Activated T-helper 1 cell treated with anti-CD3 and anti-CD28 coated beads, Interleukin-12 subunit alpha, Interleukin-12 subunit beta, Interleukin-2, Interleukin-4 antibody, amounts not matched to agents 30 ng/mL and 10 ng/mL and 1 ng/mL, durations not matched to agents 14 hours and 24 hours and 36 hours (primary cell): ENCODE results near the gene PPP1R3A. TPM values are rescaled to one million over a fixed set of nuclear protein-coding genes. Genes with fewer than 3 reads are reported as not detected.

ENCODE experiments used
- DNase-seq: peaks from one replicate; pipeline ENCODE4 v3.0.0; 2021; ENCODE audit warnings: low spot score
- H3K27ac Mint-ChIP-seq: one replicate; pipeline ENCODE4 v1.8.0; 2021; ENCODE audit warnings: mild to moderate bottlenecking, mixed read lengths
- H3K27me3 Mint-ChIP-seq: one replicate; pipeline ENCODE4 v1.8.0; 2022; ENCODE audit warnings: mild to moderate bottlenecking, moderate library complexity, mixed read lengths; ENCODE audit not compliant: insufficient read depth
- H3K36me3 Mint-ChIP-seq: one replicate; pipeline ENCODE4 v1.8.0; 2021; ENCODE audit warnings: low read depth, mixed read lengths
- H3K4me1 Mint-ChIP-seq: one replicate; pipeline ENCODE4 v1.8.0; 2021; ENCODE audit warnings: low read depth, mixed read lengths
- H3K4me3 Mint-ChIP-seq: one replicate; pipeline ENCODE4 v1.8.0; 2021; ENCODE audit warnings: mild to moderate bottlenecking, moderate library complexity, mixed read lengths
- H3K9me3 Mint-ChIP-seq: one replicate; pipeline ENCODE4 v1.8.0; 2021; ENCODE audit warnings: mixed read lengths
- intact Hi-C: fragments of 100-400 bp; cut with micrococcal nuclease; formaldehyde crosslinking; loops from one replicate; pipeline ENCODE4 v1.15.1; 2024
- total RNA-seq: library from RNA; stranded (reverse); gene quantifications from 2 replicates; pipeline ENCODE4 v1.2.3, GENCODE V29; 2022

Gene PPP1R3A
- total RNA-seq, 1 donor from 2014 or later: not detected

DNA sequence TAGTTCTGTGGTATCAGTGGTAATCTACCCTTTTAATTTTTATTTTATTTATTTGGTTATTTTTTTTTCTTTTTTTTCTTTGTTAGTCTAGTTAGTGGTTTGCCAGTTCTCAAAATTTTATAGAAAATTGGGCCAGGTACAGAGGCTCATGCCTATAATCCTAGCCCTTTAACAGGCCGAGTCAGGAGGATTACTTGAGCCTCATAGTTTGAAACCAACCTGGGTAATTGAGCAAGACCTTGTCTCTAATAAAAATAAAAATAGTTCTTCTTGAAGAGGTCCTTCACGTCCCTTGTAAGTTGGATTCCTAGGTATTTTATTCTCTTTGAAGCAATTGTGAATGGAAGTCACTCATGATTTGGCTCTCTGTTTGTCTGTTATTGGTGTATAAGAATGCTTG, 51.5 kb downstream of the PPP1R3A start:
- no peaks in the 10 kb centered on the region for H3K4me1 Mint-ChIP-seq
- no peak for DNase-seq
- no peaks in the 10 kb centered on the region for H3K36me3 Mint-ChIP-seq
- intact Hi-C loops: no loop called here
- H3K27ac Mint-ChIP-seq: no peak overlapping the region
- peaks cover 5% of the 10 kb centered on the region for H3K9me3 Mint-ChIP-seq
- H3K27me3 Mint-ChIP-seq: no peaks in the 10 kb centered on the region
- no peak overlapping the region for H3K4me3 Mint-ChIP-seq

DNA sequence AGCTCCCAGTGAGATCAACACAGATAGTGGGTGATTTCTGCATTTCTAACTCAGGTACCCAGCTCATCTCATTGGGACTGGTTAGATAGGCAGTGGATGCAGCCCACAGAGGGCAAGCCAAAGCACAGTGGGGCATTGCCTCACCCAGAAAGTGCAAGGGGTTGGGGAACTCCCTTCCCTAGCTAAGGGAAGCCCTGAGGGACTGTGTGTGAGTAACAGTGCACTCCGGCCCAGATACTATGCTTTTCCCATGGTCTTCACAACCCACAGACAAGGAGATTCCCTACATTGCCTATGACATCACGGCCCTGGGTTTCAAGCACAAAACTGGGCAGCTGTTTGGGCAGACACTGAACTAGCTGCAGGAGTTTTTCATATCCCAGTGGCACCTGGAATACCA, 62.8 kb downstream of the PPP1R3A start:
- no peak overlapping the region for H3K4me3 Mint-ChIP-seq

DNA sequence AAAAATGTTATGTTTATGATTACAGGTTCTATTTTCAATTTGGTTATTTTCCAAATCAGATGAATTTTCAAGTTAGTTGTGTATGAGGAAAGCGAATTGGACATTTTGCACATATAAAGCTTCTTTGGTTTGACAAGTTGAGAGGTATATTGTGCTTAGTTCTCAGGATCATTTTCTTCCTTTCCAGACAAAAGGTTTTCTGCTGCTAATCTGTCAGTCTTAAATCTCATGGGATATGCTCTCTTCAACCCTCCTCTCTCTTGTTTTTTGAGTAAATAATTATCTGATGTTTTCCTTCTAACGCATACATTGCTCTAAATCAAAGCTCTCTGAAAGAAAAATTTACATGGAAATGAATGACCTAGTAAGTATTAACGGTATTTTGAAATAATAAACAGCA, 77.9 kb downstream of the PPP1R3A start:
- Mint-ChIP-seq H3K9me3 (no peaks in the 10 kb centered on the region), H3K27me3 (no peaks in the 10 kb centered on the region), H3K27ac (no peak overlapping the region), H3K4me3 (no peak overlapping the region), H3K4me1 (no peaks in the 10 kb centered on the region), H3K36me3 (no peaks in the 10 kb centered on the region)
- no peak for DNase-seq
- intact Hi-C loops: no loop called here

More for the DNA sequence above, 62.8 kb downstream of the PPP1R3A start:
- H3K27me3 Mint-ChIP-seq: no peaks in the 10 kb centered on the region
- peaks cover 11% of the 10 kb centered on the region for H3K9me3 Mint-ChIP-seq
- H3K36me3 Mint-ChIP-seq: no peaks in the 10 kb centered on the region
- intact Hi-C loops: no loop called here
- no peaks in the 10 kb centered on the region for H3K4me1 Mint-ChIP-seq
- DNase-seq: no peak
- no peak overlapping the region for H3K27ac Mint-ChIP-seq

DNA sequence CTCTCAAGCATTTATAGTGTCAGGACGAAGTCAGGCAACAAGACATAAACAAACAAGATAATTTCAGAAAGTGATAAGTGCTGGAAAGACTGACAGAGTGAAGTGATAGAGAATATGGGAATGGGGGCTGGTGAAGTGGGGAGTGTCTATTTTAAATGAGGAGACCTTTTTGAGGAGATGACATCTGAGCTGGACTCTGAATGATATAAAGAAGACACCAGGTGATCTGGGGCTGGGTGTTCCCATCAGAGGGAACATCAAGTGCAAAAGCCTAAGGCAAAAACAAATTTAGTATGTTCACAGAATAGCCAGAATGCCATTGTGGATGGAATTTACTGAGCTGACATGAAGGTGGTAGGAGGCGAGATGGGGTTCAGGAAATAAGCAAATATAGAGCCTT, 83.4 kb downstream of the PPP1R3A start:
- Mint-ChIP-seq H3K4me3 (no peak overlapping the region), H3K4me1 (no peaks in the 10 kb centered on the region), H3K27me3 (no peaks in the 10 kb centered on the region), H3K9me3 (no peaks in the 10 kb centered on the region), H3K27ac (no peak overlapping the region), H3K36me3 (no peaks in the 10 kb centered on the region)
- intact Hi-C loops: no loop called here
- DNase-seq: no peak

DNA sequence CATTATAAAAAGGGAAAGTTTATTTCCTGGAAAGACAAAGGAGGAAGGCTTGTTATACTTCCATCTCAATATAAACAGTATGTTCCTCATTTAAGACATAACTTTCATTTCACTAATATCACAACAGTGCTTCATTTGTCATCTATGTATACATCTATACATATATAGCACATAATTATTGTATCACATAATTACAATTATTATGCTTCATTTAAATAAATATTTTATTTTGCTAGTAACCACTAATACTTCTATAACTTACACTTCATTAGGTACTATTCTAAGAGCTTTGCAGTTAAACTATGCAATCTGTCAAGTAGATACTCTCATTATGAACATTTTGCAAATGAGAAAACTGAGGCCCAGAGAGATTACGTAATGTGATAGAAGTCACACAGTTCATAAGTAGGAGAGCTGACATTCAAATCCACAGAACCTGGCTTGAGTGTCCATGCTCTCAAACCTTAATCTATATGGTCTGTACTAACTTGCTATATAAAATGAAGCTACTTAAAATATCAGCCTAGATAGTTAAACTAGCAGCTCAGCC, 86.5 kb downstream of the PPP1R3A start:
- no peaks in the 10 kb centered on the region for H3K27me3 Mint-ChIP-seq
- H3K36me3 Mint-ChIP-seq: no peaks in the 10 kb centered on the region
- DNase-seq: no peak
- H3K4me3 Mint-ChIP-seq: no peak overlapping the region
- H3K4me1 Mint-ChIP-seq: no peaks in the 10 kb centered on the region
- intact Hi-C loops: no loop called here
- no peaks in the 10 kb centered on the region for H3K9me3 Mint-ChIP-seq
- H3K27ac Mint-ChIP-seq: no peak overlapping the region

DNA sequence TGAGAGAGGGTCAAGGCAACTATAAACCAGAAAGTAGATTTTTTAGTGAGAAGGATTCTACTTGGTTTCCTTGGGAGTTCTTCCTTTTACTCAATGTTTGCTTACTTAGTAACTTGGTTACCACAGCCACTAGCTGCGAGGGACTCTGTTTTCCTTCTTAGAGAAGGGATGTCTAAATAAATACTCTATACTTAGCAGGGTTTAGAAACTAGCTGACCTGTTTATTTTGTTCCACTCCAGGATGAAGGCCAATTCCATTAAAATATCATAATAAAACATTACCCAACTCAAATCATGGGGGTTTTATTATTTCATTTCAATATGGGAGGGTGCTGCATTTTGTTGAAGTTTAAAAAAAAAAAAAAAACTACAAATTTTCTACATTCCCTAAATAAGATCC, 87.3 kb downstream of the PPP1R3A start:
- H3K27ac Mint-ChIP-seq: no peak overlapping the region
- H3K27me3 Mint-ChIP-seq: no peaks in the 10 kb centered on the region
- no peaks in the 10 kb centered on the region for H3K4me1 Mint-ChIP-seq
- H3K36me3 Mint-ChIP-seq: no peaks in the 10 kb centered on the region
- intact Hi-C loops: no loop called here
- DNase-seq: no peak
- H3K9me3 Mint-ChIP-seq: no peaks in the 10 kb centered on the region
- no peak overlapping the region for H3K4me3 Mint-ChIP-seq

DNA sequence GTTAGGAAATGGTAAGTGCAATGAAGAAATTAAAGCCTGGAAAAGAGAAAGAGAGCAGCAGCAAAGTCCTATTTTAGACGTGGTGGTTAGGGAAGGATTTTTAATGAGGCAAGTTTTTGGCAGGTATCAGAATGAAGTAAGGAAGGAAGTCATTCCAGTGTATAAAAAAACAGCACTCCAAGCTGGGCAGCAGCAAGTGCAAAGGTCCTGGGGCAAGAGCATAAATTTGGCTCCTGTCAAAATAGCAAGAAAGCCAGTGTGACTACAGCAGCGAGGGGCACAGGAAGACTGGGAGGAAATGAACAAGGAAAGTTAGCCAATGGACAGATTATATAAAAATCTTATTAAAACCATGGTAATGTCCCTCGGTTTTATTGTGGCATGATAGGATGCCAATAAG, 90.2 kb downstream of the PPP1R3A start:
- intact Hi-C loops: no loop called here
- H3K9me3 Mint-ChIP-seq: no peaks in the 10 kb centered on the region
- no peaks in the 10 kb centered on the region for H3K36me3 Mint-ChIP-seq
- no peak overlapping the region for H3K27ac Mint-ChIP-seq
- no peak overlapping the region for H3K4me3 Mint-ChIP-seq
- DNase-seq: no peak
- no peaks in the 10 kb centered on the region for H3K27me3 Mint-ChIP-seq
- H3K4me1 Mint-ChIP-seq: no peaks in the 10 kb centered on the region
